T-helper 2 cell (primary cell): ENCODE results near the gene ANKRD33.

Experiments
- DNase-seq, 5 experiments: peaks; one replicate each; pipeline versions ENCODE4 v3.0.0 to v3.0.0-alpha.2; 2012 to 2022

Gene ANKRD33

GRCh38 chr12:51862947-51863346 is 25.0 kb upstream of the ANKRD33 start:
- DNase-seq, result no peak

GRCh38 chr12:51863363-51863932 is 24.5 kb upstream of the ANKRD33 start:
- no peak for DNase-seq

DNA sequence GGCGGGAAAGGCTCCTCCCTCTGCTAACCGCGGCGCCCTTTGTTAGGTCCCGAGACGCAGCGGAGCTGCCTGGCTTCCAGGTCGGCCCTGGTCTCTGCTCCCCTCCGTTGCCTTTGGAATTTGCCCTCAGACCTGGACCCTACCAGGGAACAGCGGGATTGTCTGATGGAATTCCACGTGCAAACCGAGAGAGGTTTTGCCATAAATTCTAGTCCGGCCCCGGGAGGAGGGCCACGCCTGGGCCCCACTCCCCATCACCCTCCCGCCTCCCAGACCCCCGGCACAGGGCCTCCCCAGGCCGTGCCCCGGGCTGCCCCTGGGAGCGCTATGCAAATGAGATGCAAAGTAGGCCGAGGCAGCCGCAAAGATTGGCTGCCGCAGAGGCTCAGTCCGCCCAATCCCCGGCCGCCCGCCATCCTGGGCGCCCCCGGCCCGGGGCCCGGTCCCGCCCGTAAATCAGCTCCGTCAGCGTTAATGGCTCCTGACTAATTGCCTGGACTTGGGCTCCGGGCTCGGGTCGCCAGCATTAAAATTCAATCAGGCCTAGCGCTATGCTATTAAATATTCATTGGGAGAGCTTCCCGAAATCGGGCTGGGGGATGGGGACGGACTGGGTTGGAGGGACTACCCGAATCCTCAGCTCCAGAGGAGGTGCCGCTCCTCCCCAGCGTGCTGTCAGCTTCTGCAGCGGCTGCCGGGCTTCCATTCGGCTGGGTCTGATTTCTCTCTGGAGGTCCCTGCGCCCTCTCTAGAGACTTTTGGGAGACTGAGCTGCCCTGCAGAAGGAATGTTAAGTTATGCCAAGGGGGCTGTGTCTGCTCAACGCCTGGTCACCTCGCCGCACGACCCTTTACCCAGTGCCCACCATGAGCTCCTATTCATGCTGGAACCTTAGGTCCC is 23.7 kb upstream of the ANKRD33 start:
- DNase-seq, result no peak

DNA sequence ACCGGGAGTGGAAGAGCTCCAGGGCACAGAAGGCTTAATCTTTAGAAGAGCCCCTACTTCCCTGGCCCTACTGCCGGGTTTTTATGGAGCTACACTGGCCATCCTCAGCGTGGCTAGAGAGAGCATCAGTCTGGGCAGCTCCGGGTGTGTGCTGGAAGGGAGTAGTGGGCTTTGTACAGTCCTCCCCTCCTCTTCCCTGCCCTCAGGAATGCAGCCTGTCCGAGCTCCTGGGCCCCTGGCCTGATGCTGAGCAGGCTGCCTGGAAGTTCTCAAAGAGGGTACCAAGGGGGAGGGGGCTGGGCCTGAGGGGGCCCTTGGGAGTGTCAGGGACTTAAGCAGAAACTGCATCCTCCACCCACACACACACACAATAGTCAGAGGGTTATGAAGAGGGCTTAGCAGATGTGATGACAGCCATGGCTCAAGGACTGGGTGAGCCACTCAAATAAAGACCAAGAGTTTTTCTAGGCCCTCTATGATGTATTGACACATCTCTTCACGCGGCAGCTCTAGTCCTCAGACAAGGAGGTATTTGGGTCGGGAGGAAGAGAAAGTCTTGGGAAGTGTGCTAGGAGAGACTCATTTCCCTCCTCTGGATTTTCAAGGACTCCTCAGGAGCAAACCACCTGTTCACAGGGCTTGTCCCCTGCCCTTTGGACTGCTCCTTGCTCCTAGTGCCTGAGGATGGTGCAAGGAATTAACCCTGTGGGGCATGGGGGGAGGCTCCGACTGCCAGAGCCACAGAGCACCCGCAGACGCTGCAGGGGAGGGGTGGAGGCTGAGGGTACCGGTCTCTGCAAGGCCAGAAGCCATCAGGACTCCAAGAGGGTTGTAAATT is 22.9 kb upstream of the ANKRD33 start:
- DNase-seq, result no peak

- DNase-seq, result no peak
Observed at GRCh38 chr12:51865757-51866270, 22.1 kb upstream of the ANKRD33 start.

DNA sequence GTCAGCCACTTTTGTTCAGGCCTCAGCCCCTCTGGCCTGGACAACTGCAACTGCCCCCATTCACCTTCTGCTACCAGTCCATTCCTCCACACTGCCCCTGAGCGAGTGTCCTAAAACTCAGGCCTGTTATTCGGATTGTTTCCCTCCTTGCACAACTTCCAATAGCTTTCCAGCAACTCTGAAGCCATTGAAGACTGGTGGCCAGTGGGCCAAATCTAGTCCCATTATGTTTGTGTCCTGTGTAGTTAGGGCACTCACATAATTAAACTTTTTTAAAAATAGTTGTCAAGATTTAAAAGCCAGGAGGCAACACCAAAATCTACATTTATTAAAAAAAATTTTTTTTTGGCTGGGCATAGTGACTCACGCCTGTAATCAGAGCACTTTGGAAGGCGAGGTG is 21.6 kb upstream of the ANKRD33 start:
- no peak for DNase-seq

- DNase-seq, result no peak
Observed at GRCh38 chr12:51866762-51867161, 21.1 kb upstream of the ANKRD33 start.

DNA sequence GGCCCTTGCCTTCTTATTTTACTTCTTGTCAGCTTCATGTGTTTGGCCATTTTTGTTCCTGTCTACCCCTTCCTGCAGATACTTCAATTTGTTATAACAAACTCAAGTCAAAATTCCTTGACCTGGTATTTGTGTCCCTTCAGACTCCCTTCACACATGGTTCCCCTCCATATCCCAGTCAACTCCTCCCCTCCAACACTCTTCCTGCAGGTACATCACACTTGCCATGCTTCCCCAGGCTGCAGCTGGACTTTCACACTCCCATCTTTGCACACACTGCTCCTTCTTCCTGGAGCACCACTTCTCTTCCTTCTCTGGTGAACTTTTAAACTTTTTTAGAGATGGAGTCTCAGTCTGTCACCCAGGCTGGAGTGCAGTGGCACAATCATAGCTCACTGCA is 20.5 kb upstream of the ANKRD33 start:
- DNase-seq, result no peak

DNA sequence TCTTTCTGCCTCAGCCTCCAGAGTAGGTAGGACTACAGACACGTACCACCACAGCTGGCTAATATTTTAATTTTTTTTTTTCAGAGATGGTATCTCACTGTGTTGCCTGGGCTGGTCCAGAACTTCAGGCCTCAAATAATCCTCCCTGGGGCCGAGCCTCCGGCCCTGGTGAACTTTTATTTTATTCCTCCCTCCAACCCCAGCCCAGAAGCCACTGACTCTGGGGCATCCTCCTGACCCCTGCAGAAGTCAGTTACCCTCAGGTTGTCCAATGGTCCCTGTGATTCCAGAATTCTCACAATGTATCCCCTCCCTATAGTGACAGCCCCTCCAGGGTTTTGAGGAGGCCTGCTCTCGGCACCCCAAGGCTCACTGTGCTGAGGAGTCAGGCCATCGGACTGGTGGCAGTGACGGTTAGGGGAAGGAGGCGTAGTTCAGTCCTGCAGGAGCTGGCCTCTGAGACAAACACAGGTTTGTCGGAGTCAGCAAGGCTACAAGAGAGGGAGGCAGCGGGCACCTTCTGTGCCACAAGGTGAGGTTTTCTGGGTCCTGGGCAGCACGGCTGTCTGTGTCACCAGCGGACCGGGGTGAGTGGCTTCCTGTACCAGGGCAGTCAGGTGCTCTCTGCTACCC is 20.0 kb upstream of the ANKRD33 start:
- no peak for DNase-seq

- DNase-seq, result no peak
Observed at GRCh38 chr12:51868821-51869495, 18.9 kb upstream of the ANKRD33 start.

- DNase-seq, result no peak
Observed at GRCh38 chr12:51869496-51869865, 18.4 kb upstream of the ANKRD33 start.

GRCh38 chr12:51869931-51870330 is 18.0 kb upstream of the ANKRD33 start:
- DNase-seq, result no peak

- no peak for DNase-seq
Observed at GRCh38 chr12:51870504-51870903, 17.4 kb upstream of the ANKRD33 start.

DNA sequence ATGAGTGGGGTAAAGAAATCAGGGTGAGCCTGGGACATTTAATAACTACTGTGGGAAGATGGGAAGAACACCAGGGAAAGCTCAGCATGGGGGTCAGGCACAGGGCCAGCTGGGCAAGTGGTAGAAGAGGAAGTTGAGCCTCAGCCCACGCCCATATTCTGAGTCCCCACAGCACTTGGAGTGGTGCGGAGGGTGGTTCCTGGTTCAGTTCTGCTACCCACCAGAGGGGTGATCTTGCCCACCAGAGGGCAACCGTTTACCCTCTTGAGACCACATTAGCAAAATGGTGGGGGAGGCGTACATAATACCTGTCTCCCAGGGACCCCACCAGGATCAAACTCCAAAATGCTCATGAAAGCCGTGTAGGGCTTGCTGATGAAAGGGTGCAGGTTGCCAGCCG is 16.8 kb upstream of the ANKRD33 start:
- no peak for DNase-seq

DNA sequence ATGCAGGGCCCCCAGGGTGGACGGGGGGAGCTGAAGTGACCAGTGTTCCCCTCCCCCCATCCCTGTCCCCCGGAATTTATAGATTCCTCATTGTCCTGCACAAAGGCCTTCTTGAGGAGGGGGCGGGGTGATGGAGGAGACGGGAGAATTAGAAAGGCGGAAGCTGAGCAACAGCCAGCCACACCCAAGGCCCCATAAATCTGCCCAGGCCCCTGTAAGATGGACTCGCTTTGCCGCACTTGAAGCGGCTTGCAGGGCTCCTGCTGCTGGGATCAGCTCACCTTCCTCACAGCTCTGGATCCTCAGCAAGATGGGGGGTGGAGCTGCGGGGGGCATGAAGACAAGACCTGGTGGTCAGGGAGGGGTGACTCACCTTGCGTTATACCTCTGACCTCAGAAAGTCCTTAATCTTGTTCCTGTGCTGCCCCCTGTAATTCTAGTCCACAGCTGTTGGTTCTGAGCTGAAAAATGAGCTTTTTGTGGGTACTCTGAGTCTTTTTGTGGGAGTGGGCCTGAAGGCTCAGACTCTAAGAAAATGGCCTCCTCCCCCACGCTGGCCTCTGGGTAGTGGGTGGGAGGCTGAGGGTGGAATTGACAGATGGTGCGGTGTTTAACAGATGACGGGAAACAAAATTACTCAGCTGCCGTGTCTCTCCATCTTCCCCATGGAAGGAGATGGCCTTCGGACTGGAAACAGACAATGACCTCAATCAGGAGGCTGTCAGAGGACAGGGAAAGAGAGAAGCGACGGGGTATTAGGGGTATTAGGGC is 15.8 kb upstream of the ANKRD33 start:
- no peak for DNase-seq

GRCh38 chr12:51872689-51872981 is 15.3 kb upstream of the ANKRD33 start:
- DNase-seq, result no peak

- no peak for DNase-seq
Observed at GRCh38 chr12:51873251-51873994, 14.5 kb upstream of the ANKRD33 start.

GRCh38 chr12:51874000-51874399 is 13.9 kb upstream of the ANKRD33 start:
- DNase-seq, result no peak

GRCh38 chr12:51874486-51874885 is 13.4 kb upstream of the ANKRD33 start:
- no peak for DNase-seq

- DNase-seq, result no peak
Observed at GRCh38 chr12:51879102-51879501, 8.8 kb upstream of the ANKRD33 start.

GRCh38 chr12:51883295-51883694 is 4.6 kb upstream of the ANKRD33 start:
- no peak for DNase-seq
